ENCODE measurements around the gene ATXN7L1.

The ATXN7L1 gene

GRCh38 chr7:105756367-105756766, 120.0 kb downstream of the ATXN7L1 start:
- no peak for DNase-seq (ENCODE audit: low read depth, low spot score)
- in situ Hi-C loops (cut with HindIII; ENCODE audit: low sequenced_read_pairs): no loop called here
- H3K4me3 ChIP-seq (ENCODE audit: low read depth, low read length): no peak overlapping the region
- TF ChIP-seq CTCF (IDR thresholded peaks at IDR 0.05; ENCODE audit: low read depth, low read length): no peak

- DNase-seq (ENCODE audit: low read depth, low spot score): no peak
- TF ChIP-seq CTCF (IDR thresholded peaks at IDR 0.05; ENCODE audit: low read depth, low read length): no peak
- H3K4me3 ChIP-seq (ENCODE audit: low read depth, low read length): no peak overlapping the region
- in situ Hi-C loops (cut with HindIII; ENCODE audit: low sequenced_read_pairs): no loop called here
Observed at GRCh38 chr7:105752671-105753275, 123.6 kb downstream of the ATXN7L1 start.

- no peak overlapping the region for H3K4me3 ChIP-seq (ENCODE audit: low read depth, low read length)
- no peak for TF ChIP-seq CTCF (IDR thresholded peaks at IDR 0.05; ENCODE audit: low read depth, low read length)
- DNase-seq (ENCODE audit: low read depth, low spot score): no peak
- in situ Hi-C loops (cut with HindIII; ENCODE audit: low sequenced_read_pairs): no loop called here
Observed at GRCh38 chr7:105751054-105751453, 125.3 kb downstream of the ATXN7L1 start.

- H3K4me3 ChIP-seq (ENCODE audit: low read depth, low read length): no peak overlapping the region
- in situ Hi-C loops (cut with HindIII; ENCODE audit: low sequenced_read_pairs): no loop called here
- TF ChIP-seq CTCF (IDR thresholded peaks at IDR 0.05; ENCODE audit: low read depth, low read length): no peak
- DNase-seq (ENCODE audit: low read depth, low spot score): no peak
Observed at GRCh38 chr7:105748701-105749100, 127.7 kb downstream of the ATXN7L1 start.

GRCh38 chr7:105745681-105746330, 130.6 kb downstream of the ATXN7L1 start:
- in situ Hi-C loops (cut with HindIII; ENCODE audit: low sequenced_read_pairs): no loop called here
- no peak overlapping the region for H3K4me3 ChIP-seq (ENCODE audit: low read depth, low read length)
- DNase-seq (ENCODE audit: low read depth, low spot score): no peak
- no peak for TF ChIP-seq CTCF (IDR thresholded peaks at IDR 0.05; ENCODE audit: low read depth, low read length)

- TF ChIP-seq CTCF (IDR thresholded peaks at IDR 0.05; ENCODE audit: low read depth, low read length): no peak
- no peak for DNase-seq (ENCODE audit: low read depth, low spot score)
- in situ Hi-C loops (cut with HindIII; ENCODE audit: low sequenced_read_pairs): no loop called here
- H3K4me3 ChIP-seq (ENCODE audit: low read depth, low read length): no peak overlapping the region
Observed at GRCh38 chr7:105744258-105744657, 132.1 kb downstream of the ATXN7L1 start.

Measured in astrocyte of the spinal cord (primary cell).